ENCODE results near the gene IFI27L1.

GRCh38 chr14:94051779-94052178 is 29.3 kb upstream of the IFI27L1 start:
- TF ChIP-seq, protein P1, sequence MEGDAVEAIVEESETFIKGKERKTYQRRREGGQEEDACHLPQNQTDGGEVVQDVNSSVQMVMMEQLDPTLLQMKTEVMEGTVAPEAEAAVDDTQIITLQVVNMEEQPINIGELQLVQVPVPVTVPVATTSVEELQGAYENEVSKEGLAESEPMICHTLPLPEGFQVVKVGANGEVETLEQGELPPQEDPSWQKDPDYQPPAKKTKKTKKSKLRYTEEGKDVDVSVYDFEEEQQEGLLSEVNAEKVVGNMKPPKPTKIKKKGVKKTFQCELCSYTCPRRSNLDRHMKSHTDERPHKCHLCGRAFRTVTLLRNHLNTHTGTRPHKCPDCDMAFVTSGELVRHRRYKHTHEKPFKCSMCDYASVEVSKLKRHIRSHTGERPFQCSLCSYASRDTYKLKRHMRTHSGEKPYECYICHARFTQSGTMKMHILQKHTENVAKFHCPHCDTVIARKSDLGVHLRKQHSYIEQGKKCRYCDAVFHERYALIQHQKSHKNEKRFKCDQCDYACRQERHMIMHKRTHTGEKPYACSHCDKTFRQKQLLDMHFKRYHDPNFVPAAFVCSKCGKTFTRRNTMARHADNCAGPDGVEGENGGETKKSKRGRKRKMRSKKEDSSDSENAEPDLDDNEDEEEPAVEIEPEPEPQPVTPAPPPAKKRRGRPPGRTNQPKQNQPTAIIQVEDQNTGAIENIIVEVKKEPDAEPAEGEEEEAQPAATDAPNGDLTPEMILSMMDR (IDR thresholded peaks at IDR 0.05): no peak
- TF ChIP-seq, protein P2, sequence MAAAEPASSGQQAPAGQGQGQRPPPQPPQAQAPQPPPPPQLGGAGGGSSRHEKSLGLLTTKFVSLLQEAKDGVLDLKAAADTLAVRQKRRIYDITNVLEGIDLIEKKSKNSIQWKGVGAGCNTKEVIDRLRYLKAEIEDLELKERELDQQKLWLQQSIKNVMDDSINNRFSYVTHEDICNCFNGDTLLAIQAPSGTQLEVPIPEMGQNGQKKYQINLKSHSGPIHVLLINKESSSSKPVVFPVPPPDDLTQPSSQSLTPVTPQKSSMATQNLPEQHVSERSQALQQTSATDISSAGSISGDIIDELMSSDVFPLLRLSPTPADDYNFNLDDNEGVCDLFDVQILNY (CRISPR knock-in tag; IDR thresholded peaks at IDR 0.05): no peak
- TF ChIP-seq ATF1 (CRISPR knock-in tag; IDR thresholded peaks at IDR 0.05): no peak
- TF ChIP-seq ESRRA (CRISPR knock-in tag; IDR thresholded peaks at IDR 0.05; ENCODE audit: borderline replicate concordance): no peak
- no peak for TF ChIP-seq USF2 (CRISPR knock-in tag; IDR thresholded peaks at IDR 0.05)
- TF ChIP-seq PREB (CRISPR knock-in tag; IDR thresholded peaks at IDR 0.05; ENCODE audit: borderline replicate concordance): no peak
- TF ChIP-seq, protein P3, sequence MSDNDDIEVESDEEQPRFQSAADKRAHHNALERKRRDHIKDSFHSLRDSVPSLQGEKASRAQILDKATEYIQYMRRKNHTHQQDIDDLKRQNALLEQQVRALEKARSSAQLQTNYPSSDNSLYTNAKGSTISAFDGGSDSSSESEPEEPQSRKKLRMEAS (CRISPR knock-in tag; IDR thresholded peaks at IDR 0.05): no peak
- TF ChIP-seq, protein P4, sequence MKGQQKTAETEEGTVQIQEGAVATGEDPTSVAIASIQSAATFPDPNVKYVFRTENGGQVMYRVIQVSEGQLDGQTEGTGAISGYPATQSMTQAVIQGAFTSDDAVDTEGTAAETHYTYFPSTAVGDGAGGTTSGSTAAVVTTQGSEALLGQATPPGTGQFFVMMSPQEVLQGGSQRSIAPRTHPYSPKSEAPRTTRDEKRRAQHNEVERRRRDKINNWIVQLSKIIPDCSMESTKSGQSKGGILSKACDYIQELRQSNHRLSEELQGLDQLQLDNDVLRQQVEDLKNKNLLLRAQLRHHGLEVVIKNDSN (CRISPR knock-in tag; IDR thresholded peaks at IDR 0.05): no peak
- TF ChIP-seq CBFB (CRISPR knock-in tag; IDR thresholded peaks at IDR 0.05; ENCODE audit: low read depth): no peak
- TF ChIP-seq PRRX2 (CRISPR knock-in tag; IDR thresholded peaks at IDR 0.05): no peak
- no peak for TF ChIP-seq FOXK1 (CRISPR knock-in tag; IDR thresholded peaks at IDR 0.05)
- no peak for TF ChIP-seq IRF2 (CRISPR knock-in tag; IDR thresholded peaks at IDR 0.05; ENCODE audit: borderline replicate concordance, low read depth)

Measured in WTC11 (cell line).